Mucosa of stomach (tissue), 1 donor: Measurements from ENCODE around the gene SCNN1B.

Experiments used
- H3K27me3 ChIP-seq: one replicate; pipeline ENCODE4 v1.7.0; 2013; ENCODE audit warnings: mild to moderate bottlenecking, low read length; ENCODE audit not compliant: control insufficient read depth, insufficient read depth
- H3K36me3 ChIP-seq: one replicate; pipeline ENCODE4 v1.7.0; 2013; ENCODE audit warnings: low read length; ENCODE audit not compliant: control insufficient read depth, insufficient read depth
- H3K4me1 ChIP-seq: one replicate; pipeline ENCODE4 v1.7.0; 2013; ENCODE audit warnings: mild to moderate bottlenecking, low read length; ENCODE audit not compliant: control insufficient read depth, insufficient read depth
- H3K4me3 ChIP-seq: one replicate; pipeline ENCODE4 v1.7.0; 2013; ENCODE audit warnings: low read length
- H3K9ac ChIP-seq: one replicate; pipeline ENCODE4 v1.7.0; 2013; ENCODE audit warnings: mild to moderate bottlenecking, low read length, moderate library complexity
- H3K9me3 ChIP-seq: one replicate; pipeline ENCODE4 v1.7.0; 2013; ENCODE audit warnings: mild to moderate bottlenecking, low read length, moderate library complexity; ENCODE audit not compliant: control insufficient read depth
- donor health status: Pancreatic carcinoma.

The SCNN1B gene

GRCh38 chr16:23310744-23311143 lies 8.6 kb downstream of the SCNN1B start:
- H3K36me3 ChIP-seq: no peaks in the 10 kb centered on the region
- no peaks in the 10 kb centered on the region for H3K4me1 ChIP-seq
- H3K9me3 ChIP-seq: no peaks in the 10 kb centered on the region
- no peak overlapping the region for H3K4me3 ChIP-seq
- H3K27me3 ChIP-seq: no peaks in the 10 kb centered on the region
- H3K9ac ChIP-seq: no peak overlapping the region

GRCh38 chr16:23316232-23316631 lies 14.1 kb downstream of the SCNN1B start:
- H3K27me3 ChIP-seq: no peaks in the 10 kb centered on the region
- H3K9me3 ChIP-seq: no peaks in the 10 kb centered on the region
- peaks cover 12% of the 10 kb centered on the region for H3K4me1 ChIP-seq
- no peak overlapping the region for H3K4me3 ChIP-seq
- no peaks in the 10 kb centered on the region for H3K36me3 ChIP-seq
- H3K9ac ChIP-seq: no peak overlapping the region

GRCh38 chr16:23316634-23317265 lies 14.6 kb downstream of the SCNN1B start:
- peaks cover 12% of the 10 kb centered on the region for H3K4me1 ChIP-seq
- H3K36me3 ChIP-seq: no peaks in the 10 kb centered on the region
- H3K9me3 ChIP-seq: no peaks in the 10 kb centered on the region
- no peak overlapping the region for H3K9ac ChIP-seq
- H3K27me3 ChIP-seq: no peaks in the 10 kb centered on the region
- no peak overlapping the region for H3K4me3 ChIP-seq

GRCh38 chr16:23317266-23317661 lies 15.2 kb downstream of the SCNN1B start:
- Histone ChIP-seq H3K4me3 (no peak overlapping the region), H3K4me1 (peaks cover 12% of the 10 kb centered on the region), H3K9ac (no peak overlapping the region)

GRCh38 chr16:23317751-23318150 lies 15.6 kb downstream of the SCNN1B start:
- Histone ChIP-seq H3K9ac (no peak overlapping the region), H3K4me1 (peaks cover 12% of the 10 kb centered on the region), H3K9me3 (no peaks in the 10 kb centered on the region), H3K27me3 (no peaks in the 10 kb centered on the region), H3K36me3 (no peaks in the 10 kb centered on the region), H3K4me3 (no peak overlapping the region)

More at GRCh38 chr16:23317266-23317661, 15.2 kb downstream of the SCNN1B start:
- no peaks in the 10 kb centered on the region for H3K27me3 ChIP-seq
- no peaks in the 10 kb centered on the region for H3K9me3 ChIP-seq
- H3K36me3 ChIP-seq: no peaks in the 10 kb centered on the region

GRCh38 chr16:23318639-23319038 lies 16.5 kb downstream of the SCNN1B start:
- H3K9ac ChIP-seq: no peak overlapping the region
- no peaks in the 10 kb centered on the region for H3K27me3 ChIP-seq
- H3K36me3 ChIP-seq: no peaks in the 10 kb centered on the region
- H3K9me3 ChIP-seq: no peaks in the 10 kb centered on the region
- H3K4me3 ChIP-seq: no peak overlapping the region
- peaks cover 12% of the 10 kb centered on the region for H3K4me1 ChIP-seq

- Histone ChIP-seq H3K9me3 (no peaks in the 10 kb centered on the region), H3K4me3 (no peak overlapping the region), H3K36me3 (no peaks in the 10 kb centered on the region), H3K9ac (no peak overlapping the region), H3K4me1 (peaks cover 19% of the 10 kb centered on the region), H3K27me3 (no peaks in the 10 kb centered on the region)
These were observed 17.9 kb downstream of the SCNN1B start for GRCh38 chr16:23319861-23320615.

GRCh38 chr16:23320693-23321092 lies 18.6 kb downstream of the SCNN1B start:
- Histone ChIP-seq H3K36me3 (no peaks in the 10 kb centered on the region), H3K27me3 (no peaks in the 10 kb centered on the region), H3K9me3 (no peaks in the 10 kb centered on the region), H3K4me1 (peaks cover 22% of the 10 kb centered on the region), H3K4me3 (no peak overlapping the region), H3K9ac (no peak overlapping the region)

GRCh38 chr16:23321206-23321875 lies 19.2 kb downstream of the SCNN1B start:
- peaks cover 22% of the 10 kb centered on the region for H3K4me1 ChIP-seq
- H3K9me3 ChIP-seq: no peaks in the 10 kb centered on the region
- no peak overlapping the region for H3K9ac ChIP-seq
- H3K27me3 ChIP-seq: no peaks in the 10 kb centered on the region
- no peaks in the 10 kb centered on the region for H3K36me3 ChIP-seq
- H3K4me3 ChIP-seq: no peak overlapping the region

- H3K4me3 ChIP-seq: no peak overlapping the region
- H3K9ac ChIP-seq: no peak overlapping the region
- H3K4me1 ChIP-seq: peaks cover 10% of the 10 kb centered on the region
- no peaks in the 10 kb centered on the region for H3K36me3 ChIP-seq
- H3K9me3 ChIP-seq: no peaks in the 10 kb centered on the region
- no peaks in the 10 kb centered on the region for H3K27me3 ChIP-seq
These were observed 21.3 kb downstream of the SCNN1B start for GRCh38 chr16:23323224-23324030.

- Histone ChIP-seq H3K27me3 (no peaks in the 10 kb centered on the region), H3K9ac (no peak overlapping the region)
These were observed 22.6 kb downstream of the SCNN1B start for GRCh38 chr16:23324727-23325126.

More at GRCh38 chr16:23324727-23325126, 22.6 kb downstream of the SCNN1B start:
- Histone ChIP-seq H3K36me3 (no peaks in the 10 kb centered on the region), H3K4me1 (peaks cover 10% of the 10 kb centered on the region), H3K4me3 (no peak overlapping the region), H3K9me3 (no peaks in the 10 kb centered on the region)
